ENCODE results near the gene UCHL5. TPM values are rescaled to one million over a fixed set of nuclear protein-coding genes. Genes with fewer than 3 reads are reported as not detected.
"Not testable (repeated sequence)": the region's sequence is repeated elsewhere in the genome, so short reads cannot be mapped to it uniquely, and the experiment has no call there.

Gene UCHL5
- polyA plus RNA-seq, 5 donors: 29.7 to 53.5 (median 46.1) TPM

GRCh38 chr1:193014400-193014799 lies 44.8 kb downstream of the UCHL5 start:
- DNase-seq: no peak

GRCh38 chr1:193013707-193014106 lies 45.5 kb downstream of the UCHL5 start:
- DNase-seq: no peak

GRCh38 chr1:193013005-193013404 lies 46.2 kb downstream of the UCHL5 start:
- no peak for DNase-seq

GRCh38 chr1:193011406-193011805 lies 47.8 kb downstream of the UCHL5 start:
- no peak for DNase-seq

- DNase-seq: no peak
Observed at GRCh38 chr1:193009501-193009900, 49.7 kb downstream of the UCHL5 start.

GRCh38 chr1:193005785-193006184 lies 53.4 kb downstream of the UCHL5 start:
- DNase-seq: no peak

- no peak for DNase-seq
Observed at GRCh38 chr1:192998536-192998935, 60.6 kb downstream of the UCHL5 start.

- no peak for DNase-seq
Observed at GRCh38 chr1:192994141-192994540, 65.0 kb downstream of the UCHL5 start.

GRCh38 chr1:192993426-192994085 lies 65.6 kb downstream of the UCHL5 start:
- no peak for DNase-seq

GRCh38 chr1:192986748-192987334 lies 72.3 kb downstream of the UCHL5 start:
- not testable (repeated sequence) for DNase-seq

- no peak for DNase-seq
Observed at GRCh38 chr1:192986110-192986747, 72.9 kb downstream of the UCHL5 start.

GRCh38 chr1:192984080-192984479 lies 75.1 kb downstream of the UCHL5 start:
- DNase-seq: no peak

- no peak for DNase-seq
Observed at GRCh38 chr1:192983349-192983980, 75.7 kb downstream of the UCHL5 start.

GRCh38 chr1:192980856-192981255 lies 78.3 kb downstream of the UCHL5 start:
- no peak for DNase-seq

GRCh38 chr1:192980334-192980733 lies 78.8 kb downstream of the UCHL5 start:
- not testable (repeated sequence) for DNase-seq

GRCh38 chr1:192979542-192979941 lies 79.6 kb downstream of the UCHL5 start:
- no peak for DNase-seq

- DNase-seq: no peak
Observed at GRCh38 chr1:192978195-192978710, 80.9 kb downstream of the UCHL5 start.

GRCh38 chr1:192977089-192977706 lies 82.0 kb downstream of the UCHL5 start:
- no peak for DNase-seq

GRCh38 chr1:192976576-192976975 lies 82.6 kb downstream of the UCHL5 start:
- DNase-seq: no peak

GRCh38 chr1:192974701-192975100 lies 84.5 kb downstream of the UCHL5 start:
- DNase-seq: no peak

- no peak for DNase-seq
Observed at GRCh38 chr1:192973988-192974387, 85.2 kb downstream of the UCHL5 start.

- no peak for DNase-seq
Observed at GRCh38 chr1:192973202-192973601, 86.0 kb downstream of the UCHL5 start.
